Caki2 (cell line): ENCODE data around the gene CTAG1B. TPM values are rescaled to one million over a fixed set of nuclear protein-coding genes. Genes with fewer than 3 reads are reported as not detected.
"Not testable (repeated sequence)": the region's sequence is repeated elsewhere in the genome, so short reads cannot be mapped to it uniquely, and the experiment has no call there.

Experiments
- DNase-seq: peaks from one replicate; pipeline ENCODE4 v3.0.0-alpha.2; 2015; ENCODE audit warnings: low read depth
- in situ Hi-C: cut with HindIII; loops from 2 replicates; pipeline ENCODE4 v1.10.0; 2016; ENCODE audit warnings: low sequenced_read_pairs, low pct_unique_long_range_greater_than_20kb, mixed read lengths
- total RNA-seq: library from RNA; depleted of rRNA; stranded (reverse); fragments of >200 nt; shearing (Covaris generic); gene quantifications from 2 replicates; pipeline ENCODE4 v1.2.3, GENCODE V29; 2014; ENCODE audit warnings: low replicate concordance; rRNA removed

Gene CTAG1B
- total RNA-seq, 1 experiment from 2014 or later: not detected

DNA sequence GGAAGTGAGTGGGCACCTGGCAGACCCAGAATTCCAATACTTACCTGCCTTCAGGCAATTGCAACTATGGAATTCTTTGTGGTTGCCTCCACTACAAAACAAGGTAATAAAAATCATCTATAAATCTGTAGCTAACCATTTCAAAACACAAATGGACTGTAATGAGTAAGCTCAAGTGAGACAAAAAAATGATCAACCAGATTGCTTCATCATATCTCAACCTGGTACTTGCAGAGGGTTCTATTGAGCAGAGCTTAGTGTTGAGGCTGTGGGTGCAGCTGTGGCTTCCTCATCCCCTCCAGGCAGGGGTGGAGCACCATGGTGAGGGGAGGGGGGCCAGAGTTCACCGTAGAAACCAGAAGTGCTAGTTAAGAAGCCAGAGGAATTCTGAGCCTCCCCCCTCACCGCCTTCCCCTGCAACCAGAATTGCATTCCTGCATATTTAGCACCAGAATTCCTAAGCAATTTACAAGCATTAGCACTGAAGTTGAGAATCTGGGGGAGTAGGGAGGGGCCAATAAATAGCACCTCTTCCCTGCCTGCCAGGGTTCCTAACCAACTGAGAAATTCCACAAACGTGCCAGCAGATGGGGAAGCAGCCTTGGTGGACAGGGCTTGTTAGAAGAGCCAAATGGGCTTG, 22.7 kb downstream of the CTAG1B start:
- in situ Hi-C loops: no loop called here

DNA sequence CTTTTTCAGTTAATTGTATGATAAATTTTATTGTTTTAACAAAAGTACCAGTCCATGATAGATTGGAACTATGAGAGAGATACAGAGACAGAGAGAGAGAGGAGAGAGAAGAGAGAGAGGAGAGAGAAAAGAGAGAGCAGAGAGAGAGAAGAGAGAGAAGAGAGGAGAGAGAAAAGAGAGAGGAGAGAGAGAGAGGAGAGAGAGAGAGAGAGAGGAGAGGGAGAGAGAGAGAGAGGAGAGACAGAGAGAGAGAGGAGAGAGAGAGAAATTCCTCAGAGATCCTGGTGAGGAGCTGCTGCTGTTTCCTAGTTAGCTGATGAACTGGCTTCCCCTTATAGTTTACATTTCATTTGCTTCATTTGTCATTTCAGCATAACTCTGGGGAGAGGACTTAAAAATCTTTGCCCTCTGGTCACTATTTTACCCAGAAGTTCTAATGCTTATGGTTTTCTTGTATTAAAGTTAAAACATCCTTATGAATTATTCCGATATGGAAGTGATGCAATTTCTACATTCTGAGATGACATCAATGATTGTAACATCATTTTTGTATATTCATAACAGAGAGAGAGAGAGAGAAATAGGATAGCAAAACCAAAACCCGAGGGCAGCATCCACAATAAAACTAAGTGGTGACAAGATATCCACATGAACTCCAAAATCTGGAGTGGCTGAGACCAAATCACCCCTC, 23.4 kb downstream of the CTAG1B start:
- DNase-seq: no peak
- in situ Hi-C loops: no loop called here

More for the DNA sequence above, 22.7 kb downstream of the CTAG1B start:
- DNase-seq: peak; percentile 81

DNA sequence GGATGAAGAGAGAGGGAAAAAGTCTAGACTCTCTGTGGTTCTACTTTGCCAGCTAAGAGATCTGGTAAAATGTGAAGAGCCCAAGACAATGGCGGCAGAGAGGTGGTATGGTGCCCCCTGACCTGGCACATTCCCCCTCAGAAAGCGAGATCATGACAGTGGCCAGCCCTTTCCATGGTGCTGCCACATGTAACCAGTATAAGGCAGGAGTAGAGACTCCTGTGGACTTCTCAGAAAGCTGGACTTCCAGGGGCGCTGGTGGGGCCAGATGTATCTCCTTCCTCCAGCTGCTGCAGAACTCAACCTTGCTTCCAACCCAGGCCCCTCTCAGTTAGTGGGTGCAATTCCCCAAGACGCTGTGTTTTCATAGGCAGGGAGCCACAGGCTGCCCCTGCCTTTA, 24.6 kb downstream of the CTAG1B start:
- no peak for DNase-seq
- in situ Hi-C loops: no loop called here

DNA sequence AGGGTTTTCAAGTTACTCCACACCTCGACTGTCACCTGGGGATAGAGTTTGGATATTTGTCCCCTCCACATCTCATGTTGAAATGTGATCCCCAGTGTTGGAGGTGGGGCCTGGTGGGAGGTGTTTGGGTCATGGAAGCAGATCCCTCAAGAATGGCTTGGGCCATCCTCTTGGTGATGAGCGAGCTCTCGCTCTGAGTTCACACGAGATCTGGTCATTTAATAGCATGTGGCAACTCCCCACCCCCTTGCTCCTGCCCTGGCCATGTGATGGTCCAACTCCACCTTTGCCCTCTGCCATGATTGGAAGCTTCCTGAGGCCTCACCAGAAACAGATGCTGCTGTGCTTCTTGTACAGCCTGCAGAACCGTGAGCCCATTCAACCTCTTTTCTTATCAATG, 25.9 kb downstream of the CTAG1B start:
- no peak for DNase-seq
- in situ Hi-C loops: no loop called here

DNA sequence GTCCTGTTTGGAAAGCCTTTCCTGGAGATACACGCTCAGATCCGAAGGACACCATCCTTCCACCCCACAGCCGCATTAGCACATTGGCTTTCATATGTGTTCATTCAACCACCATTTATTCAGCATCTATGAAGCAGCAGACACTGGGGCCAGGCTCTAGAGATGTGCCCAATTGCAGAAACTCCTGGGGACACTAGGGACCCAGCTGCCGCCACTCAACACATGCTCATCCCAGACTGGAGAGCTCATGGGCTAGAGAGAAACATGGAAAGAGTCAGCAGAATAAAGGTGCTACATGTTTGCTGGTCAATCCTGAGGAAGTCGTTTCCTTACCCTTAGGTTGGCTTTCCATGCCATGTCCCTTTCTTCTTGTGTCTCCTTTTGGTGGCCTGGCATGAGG, 26.6 kb downstream of the CTAG1B start:
- in situ Hi-C loops: no loop called here
- DNase-seq: no peak

DNA sequence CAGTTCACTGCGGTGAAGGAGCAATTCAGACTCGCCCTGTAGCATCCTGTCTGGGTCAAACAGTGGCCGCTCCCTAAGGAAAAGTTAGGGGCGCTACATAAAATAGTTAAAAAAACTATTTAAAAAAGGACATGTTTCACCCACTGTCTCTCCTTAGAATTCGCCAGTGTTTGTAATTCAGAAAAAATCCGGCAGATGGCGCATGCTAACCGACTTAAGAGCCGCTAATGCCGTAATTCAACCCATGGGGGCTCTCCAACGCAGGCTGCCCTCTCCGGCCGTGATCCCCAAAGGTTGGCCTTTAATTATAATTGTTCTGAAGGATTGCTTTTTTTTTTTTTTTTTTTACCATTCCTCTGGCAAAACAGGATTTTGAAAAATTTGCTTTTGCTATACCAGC, 28.7 kb downstream of the CTAG1B start:
- DNase-seq, in situ Hi-C loops: not testable (repeated sequence)

DNA sequence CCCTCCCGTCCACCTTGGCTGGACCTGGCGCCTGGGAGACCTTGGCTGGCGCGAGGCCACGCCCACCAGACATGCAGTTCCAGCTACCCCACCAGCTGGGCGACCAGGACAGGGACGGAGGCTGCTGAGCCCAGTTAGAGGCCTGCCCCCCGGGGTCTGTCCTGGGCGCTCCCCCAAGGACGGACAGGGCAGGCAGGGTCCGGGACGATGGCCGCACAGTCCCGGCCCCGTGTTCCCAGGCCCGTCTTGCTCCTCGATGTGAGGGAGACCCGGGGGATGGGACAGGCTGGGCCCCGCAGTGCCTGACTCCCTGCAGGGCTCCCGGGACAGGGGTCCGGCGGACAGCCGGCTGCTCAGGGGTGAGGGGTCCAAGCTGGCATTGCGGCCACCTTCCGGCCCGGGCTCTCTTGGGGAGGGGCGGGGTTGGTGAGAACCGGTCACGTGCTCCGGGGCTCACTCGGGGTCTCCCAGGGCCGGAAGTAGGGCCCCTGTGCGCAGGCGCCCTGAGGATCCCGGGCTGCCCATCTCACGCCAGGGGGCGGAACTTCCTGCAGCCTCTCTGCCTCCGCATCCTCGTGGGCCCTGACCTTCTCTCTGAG, 34.4 kb downstream of the CTAG1B start, which contains the start of gene CTAG1A:
CTAG1A (plus strand) TSS at position 549 of the 599 bp plus-strand sequence. CDS start 74 bp downstream, outside the sequence.
- in situ Hi-C loops, DNase-seq: not testable (repeated sequence)

DNA sequence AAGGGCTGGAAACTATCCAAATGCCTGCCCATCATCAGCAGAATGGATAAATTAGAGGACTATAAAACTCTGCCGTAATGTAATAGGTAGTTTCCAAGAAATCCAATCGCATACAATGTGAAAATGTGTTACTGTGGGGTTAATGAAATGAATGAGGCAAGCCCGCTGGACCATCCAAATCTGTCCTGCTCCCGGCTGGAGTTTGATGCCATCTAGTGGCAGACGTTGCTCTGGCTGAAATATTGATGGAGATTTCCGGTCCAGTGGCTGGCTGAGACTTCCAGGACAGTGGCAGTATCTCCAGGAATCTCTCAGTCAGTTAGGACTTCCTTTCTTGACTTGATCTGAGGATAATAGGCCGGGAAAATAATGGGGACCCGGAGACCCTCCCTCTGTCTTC, 36.1 kb downstream of the CTAG1B start:
- DNase-seq, in situ Hi-C loops: not testable (repeated sequence)

DNA sequence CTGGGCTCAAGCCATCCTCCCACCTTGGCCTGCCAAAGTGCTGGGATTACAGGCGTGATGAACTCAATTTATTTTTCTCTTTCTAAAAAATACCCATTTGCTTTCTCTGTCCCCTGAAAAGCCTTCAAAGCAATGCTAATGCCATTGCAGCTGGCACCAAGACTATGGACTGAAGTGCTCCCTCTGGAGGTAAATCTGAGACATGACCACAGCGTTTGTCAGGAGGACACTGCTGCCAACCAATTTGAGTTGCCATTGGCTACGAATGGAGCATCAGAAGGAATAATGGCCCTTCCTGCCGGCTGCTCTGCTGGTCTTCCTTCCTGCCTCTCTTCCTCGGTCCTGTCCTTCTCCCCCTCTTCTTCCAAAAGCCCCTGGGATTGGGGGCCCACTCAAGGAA, 44.0 kb downstream of the CTAG1B start:
- in situ Hi-C loops, DNase-seq: not testable (repeated sequence)

DNA sequence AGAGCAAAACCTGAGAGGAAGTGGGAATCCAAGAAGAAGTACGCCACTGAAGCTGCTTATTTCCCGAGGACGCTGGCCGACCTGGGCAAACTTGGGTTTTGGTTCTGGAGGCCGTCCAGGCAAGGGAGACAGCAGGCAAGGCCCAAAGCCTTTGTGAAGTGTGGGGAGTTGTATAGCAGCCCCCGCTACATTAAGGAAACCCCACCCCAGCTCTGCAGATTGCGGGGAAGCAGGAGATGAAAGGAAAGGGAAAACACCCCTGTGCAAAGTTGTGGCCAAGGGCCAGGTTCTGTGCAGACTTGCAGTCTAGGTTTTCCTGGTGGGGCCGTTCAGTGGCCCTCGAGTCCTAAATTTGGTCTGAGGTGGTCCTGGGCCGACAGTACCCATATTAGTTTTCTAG, 46.0 kb downstream of the CTAG1B start:
- DNase-seq, in situ Hi-C loops: not testable (repeated sequence)

DNA sequence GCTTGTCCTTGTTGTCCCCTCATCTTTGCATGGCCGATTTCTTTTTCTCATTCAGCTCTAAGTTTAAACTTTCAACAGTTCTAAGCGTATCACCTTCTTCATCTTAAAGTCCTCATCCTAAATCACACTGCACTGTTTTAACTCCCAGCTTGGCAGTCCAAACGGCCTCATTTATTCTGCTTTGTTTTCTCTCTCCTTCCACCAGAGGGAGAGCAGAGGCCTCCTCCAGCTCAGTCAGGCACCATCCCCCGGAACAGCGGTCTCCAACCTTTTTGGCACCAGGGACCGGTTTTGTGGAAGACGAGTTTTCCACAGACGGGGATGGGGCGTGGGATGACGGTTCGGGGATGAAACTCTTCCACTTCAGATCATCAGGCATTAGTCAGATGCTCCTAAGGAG, 48.7 kb downstream of the CTAG1B start:
- DNase-seq, in situ Hi-C loops: not testable (repeated sequence)

Other genes starting within 250 kb of the CTAG1B start
- 1,120 and 1,164 TPM in 2 replicates for gene FLNA, start 244.6 kb downstream of the CTAG1B start, total RNA-seq
- 32.0 and 48.7 TPM in 2 replicates for gene EMD, start 240.0 kb downstream of the CTAG1B start, total RNA-seq
- gene RPL10, start 220.9 kb downstream of the CTAG1B start, total RNA-seq: 2,876 and 3,155 TPM in 2 replicates
- 40.3 and 46.1 TPM in 2 replicates for gene DNASE1L1, start 210.0 kb downstream of the CTAG1B start, total RNA-seq
- 38.4 and 68.0 TPM in 2 replicates for gene TAFAZZIN, start 207.7 kb downstream of the CTAG1B start, total RNA-seq
- 29.2 and 46.6 TPM in 2 replicates for gene ATP6AP1, start 190.6 kb downstream of the CTAG1B start, total RNA-seq
- 58.6 and 91.2 TPM in 2 replicates for gene GDI1, start 182.1 kb downstream of the CTAG1B start, total RNA-seq
- gene FAM50A, start 175.1 kb downstream of the CTAG1B start, total RNA-seq: 62.3 and 77.1 TPM in 2 replicates
- gene PLXNA3, start 161.0 kb downstream of the CTAG1B start, total RNA-seq: 2.2 and 2.7 TPM in 2 replicates
- 32.3 and 71.1 TPM in 2 replicates for gene LAGE3, start 140.0 kb downstream of the CTAG1B start, total RNA-seq
- gene UBL4A, start 132.7 kb downstream of the CTAG1B start, total RNA-seq: 109 and 110 TPM in 2 replicates
- 14.0 and 21.5 TPM in 2 replicates for gene SLC10A3, start 128.7 kb downstream of the CTAG1B start, total RNA-seq
- 32.5 and 47.1 TPM in 2 replicates for gene FAM3A, start 103.0 kb downstream of the CTAG1B start, total RNA-seq
- gene G6PD, start 72.4 kb downstream of the CTAG1B start, total RNA-seq: 600 and 665 TPM in 2 replicates
- gene IKBKG, start 71.7 kb downstream of the CTAG1B start, total RNA-seq: 32.9 and 49.8 TPM in 2 replicates
- not detected in 2 replicates for gene CTAG1A, start 34.1 kb downstream of the CTAG1B start, total RNA-seq
- gene CTAG2, start 34.3 kb upstream of the CTAG1B start, total RNA-seq: not detected in 2 replicates
- gene GAB3, start 131.8 kb upstream of the CTAG1B start, total RNA-seq: 0.14 TPM in 1 of 2 replicates, not detected in the other
- gene DKC1, start 143.6 kb upstream of the CTAG1B start, total RNA-seq: 20.4 and 68.5 TPM in 2 replicates
- 36.1 and 38.7 TPM in 2 replicates for gene MPP1, start 186.2 kb upstream of the CTAG1B start, total RNA-seq
- gene SMIM9, start 215.4 kb upstream of the CTAG1B start, total RNA-seq: not detected in 2 replicates